Activated CD4-positive, CD25-positive, alpha-beta regulatory T cell treated with anti-CD3 and anti-CD28 coated beads, Interleukin-2, amount 50 U/mL, for 24 hours (primary cell): ENCODE results near the gene SHCBP1L.

Experiments used
- ATAC-seq, 2 donors: fragments of 150-1000 bp; cut with Tn5 transposase; one replicate each; pipeline ENCODE4 v1.10.0; 2021; ENCODE audit warnings: mild to moderate bottlenecking in 1 of 2, moderate library complexity in 1 of 2

Gene SHCBP1L

DNA sequence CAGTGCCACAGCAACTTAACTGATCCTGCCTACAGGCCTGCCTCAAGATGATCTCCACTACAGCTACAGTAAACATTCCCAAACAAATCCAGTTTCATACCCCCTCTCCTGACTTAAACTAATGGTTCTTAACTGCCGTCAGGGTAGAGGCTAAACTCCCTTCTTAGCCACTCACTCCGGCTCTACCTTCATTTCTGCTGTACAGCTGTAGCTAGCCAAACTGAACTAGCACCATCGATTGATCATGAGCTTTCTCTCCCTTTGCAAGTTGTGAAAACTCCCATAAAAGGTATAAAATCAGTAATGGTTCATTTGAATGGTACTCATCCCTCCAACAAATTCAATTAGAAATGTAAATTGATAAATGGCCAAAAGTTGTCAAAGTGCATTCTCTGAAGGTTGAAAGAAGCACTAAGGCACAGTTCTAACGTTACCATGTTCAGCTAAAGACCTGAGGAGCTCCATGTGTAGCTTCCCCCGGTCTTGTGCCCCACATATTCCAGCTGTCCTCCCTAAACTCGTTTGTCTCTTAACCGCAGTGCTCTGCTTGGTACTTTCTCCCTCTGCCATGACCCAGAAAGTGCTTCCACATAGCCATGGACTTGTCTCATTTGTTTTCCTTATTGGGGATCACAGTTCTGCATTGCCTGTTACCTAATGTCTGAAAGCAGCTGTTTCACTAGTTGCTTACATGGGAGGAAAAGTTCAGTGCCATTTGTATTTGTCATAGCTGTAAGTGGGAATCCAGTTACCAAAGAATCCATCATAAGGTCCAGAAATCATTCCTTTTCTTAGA is 64.0 kb downstream of the SHCBP1L start:
- ATAC-seq: no peak

DNA sequence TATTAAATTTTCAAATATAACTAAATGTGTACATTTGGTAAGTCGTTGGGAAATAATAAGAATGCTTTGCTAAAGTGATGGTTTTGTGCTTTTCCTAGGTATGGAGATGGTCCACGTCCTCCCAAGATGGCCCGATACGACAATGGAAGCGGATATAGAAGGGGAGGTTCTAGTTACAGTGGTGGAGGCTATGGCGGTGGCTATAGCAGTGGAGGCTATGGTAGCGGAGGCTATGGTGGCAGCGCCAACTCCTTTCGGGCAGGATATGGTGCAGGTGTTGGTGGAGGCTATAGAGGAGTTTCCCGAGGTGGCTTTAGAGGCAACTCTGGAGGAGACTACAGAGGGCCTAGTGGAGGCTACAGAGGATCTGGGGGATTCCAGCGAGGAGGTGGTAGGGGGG is 66.0 kb downstream of the SHCBP1L start:
- ATAC-seq: peak in 1 of 2 donors; percentile 13

DNA sequence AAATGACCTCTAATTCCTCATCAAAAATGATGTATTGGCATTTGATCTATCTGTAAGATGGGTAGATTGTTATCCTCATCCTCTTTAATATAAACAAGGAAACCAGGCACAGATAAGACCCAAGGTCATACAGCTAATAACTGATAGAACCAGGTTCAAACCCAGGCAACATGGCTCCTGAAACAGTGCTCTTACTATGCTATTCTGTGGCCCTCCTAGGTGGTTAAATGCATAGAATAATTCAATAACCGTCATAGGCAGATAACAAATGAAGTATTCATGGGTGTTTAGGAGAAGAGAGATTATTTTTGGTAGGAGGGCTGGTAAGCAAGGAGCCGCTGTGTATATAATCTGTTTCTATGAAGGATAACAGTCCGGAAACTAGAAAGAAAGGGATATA is 67.4 kb downstream of the SHCBP1L start:
- ATAC-seq: no peak

DNA sequence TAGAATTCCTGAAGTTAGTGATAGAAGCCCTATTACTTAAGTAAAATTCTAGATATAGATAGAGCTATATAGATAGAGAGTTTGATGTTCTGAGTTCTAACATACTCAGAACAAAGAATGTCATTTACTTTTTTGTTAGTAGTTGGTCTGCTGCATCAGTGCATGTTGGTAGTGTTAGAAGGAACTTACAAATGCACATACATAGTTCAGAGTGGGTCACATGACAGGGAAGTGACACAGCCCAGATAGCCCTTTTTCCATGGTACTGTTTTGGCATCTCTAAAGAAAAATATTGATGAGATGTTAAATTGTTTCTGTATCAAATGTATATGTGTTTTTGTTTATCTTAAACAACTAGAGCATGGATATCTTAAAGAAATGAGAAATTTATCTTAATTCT is 68.1 kb downstream of the SHCBP1L start:
- no peak for ATAC-seq

DNA sequence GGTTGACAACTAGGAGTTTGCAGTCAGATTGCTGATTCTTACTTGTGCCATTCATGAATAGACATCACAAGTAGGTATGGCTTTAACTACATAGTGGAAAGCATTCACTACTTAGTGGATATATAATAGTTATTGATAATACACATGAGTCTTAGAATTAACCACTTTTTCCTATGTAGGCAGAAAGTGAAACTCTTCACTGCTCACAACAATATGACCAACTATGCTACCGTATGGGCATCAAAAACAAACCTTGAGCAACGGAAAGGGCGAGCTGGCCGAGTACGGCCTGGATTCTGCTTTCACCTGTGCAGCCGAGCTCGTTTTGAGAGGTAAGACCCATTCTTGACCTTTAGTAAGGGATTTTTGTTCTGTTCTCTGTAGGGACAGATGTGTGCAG is 75.1 kb downstream of the SHCBP1L start:
- ATAC-seq: peak; percentile 51 to 65

DNA sequence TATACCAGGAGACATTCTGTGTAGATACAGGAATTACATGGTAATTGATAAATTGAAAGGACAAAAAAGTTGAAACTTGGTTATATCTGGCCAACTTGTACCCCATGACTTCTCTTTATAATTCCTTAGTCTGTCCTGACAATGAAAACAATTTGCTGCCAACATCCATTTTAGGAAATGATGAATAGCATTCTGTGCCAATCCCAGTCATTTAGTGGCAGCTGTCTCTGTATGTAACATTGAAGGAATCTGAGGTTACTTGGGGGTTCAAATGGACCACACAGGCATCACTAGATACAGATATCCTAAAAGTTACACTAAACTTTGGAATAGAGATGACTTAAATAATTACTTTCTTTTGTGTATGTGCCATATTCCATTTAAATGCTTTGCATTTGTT is 75.6 kb downstream of the SHCBP1L start:
- no peak for ATAC-seq

DNA sequence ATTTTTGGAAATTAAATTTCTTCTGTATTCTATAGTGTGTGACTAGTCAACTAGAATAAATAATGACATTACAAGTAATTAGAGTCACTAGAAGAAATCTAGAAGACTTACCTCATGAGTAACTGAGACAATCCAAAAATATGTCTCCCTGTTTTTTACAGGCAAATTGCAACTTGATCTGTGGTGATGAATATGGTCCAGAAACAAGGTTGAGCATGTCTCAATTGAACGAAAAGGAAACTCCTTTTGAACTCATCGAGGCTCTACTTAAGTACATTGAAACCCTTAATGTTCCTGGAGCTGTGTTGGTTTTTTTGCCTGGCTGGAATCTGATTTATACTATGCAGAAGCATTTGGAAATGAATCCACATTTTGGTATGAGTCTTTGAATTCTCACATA is 77.1 kb downstream of the SHCBP1L start:
- ATAC-seq: no peak

DNA sequence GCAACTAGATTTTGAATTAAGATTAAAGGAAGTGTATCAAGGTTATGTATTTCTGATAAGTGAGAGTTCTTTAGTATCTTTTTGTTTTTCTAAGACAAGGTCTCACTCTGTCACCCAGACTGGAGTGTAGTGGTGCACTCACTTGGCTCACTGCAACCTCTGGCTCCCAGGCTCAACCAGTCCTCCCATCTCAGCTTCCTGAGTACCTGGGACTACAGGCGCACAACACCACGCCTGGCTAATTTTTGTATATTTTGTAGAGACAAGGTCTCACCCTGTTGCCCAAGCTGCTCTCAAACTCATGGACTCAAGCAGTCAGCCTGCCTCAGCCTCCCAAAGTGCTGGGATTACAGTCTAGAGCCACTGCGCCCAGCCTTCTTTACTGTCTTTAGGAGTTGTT is 80.1 kb downstream of the SHCBP1L start:
- ATAC-seq: no peak

DNA sequence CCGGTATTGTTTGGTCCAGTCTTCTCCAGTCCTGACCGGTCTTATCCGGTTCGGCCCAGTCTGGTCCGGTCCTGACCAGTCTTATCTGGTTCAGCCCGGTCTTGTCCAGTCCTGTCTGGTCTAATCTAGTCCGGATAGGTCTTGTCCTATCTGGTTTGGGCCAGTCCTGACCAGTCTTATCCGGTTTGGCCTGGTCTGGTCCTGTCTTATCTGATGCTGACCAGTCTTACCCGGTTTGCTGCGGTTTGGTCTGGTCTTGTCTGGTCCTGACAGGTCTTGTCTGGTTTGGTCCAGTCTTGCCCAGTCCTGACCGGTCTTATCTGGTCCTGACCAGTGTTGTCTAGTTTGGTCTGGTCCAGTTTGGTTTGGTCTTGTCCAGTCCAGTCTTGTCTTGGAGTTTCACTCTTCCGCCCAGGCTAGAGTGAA is 83.7 kb downstream of the SHCBP1L start:
- ATAC-seq: peak in 1 of 2 donors; percentile 10

DNA sequence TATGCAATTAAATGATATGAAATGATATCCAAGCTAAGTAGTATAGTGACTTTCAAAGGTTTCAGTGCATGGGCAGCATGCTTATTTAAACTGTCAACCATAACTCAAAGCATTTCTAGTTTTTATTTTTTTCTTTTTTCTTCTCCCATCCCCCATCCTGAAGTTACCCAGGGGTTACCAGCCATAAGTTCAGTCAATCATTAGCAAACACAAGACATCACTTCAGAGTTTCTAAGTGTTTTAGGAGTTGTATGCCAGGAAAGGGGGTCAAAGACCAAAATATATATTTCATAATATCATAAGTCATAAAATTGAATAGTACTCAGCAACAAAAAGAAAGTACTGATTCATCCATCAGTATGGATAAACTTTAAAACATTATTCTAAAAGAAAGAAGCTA is 85.1 kb downstream of the SHCBP1L start:
- no peak for ATAC-seq

DNA sequence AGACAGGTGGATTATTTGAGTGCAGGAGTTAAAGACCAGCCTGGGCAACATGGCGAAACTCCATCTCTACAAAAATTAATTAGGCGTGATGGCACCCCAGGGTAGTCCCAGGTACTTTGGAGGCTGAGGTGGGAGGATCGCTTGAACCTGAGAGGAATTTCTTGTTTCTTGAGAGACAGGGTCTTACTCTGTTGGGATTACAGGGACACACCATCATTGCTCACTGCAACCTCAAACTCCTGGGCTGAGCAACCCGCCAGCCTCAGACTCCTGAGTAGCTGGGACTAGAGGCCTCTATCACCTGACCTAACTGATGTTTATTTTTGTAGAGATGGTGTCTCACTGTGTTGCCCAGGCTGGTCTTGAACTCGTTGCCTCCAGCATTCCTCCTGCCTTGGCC is 89.0 kb downstream of the SHCBP1L start:
- no peak for ATAC-seq

DNA sequence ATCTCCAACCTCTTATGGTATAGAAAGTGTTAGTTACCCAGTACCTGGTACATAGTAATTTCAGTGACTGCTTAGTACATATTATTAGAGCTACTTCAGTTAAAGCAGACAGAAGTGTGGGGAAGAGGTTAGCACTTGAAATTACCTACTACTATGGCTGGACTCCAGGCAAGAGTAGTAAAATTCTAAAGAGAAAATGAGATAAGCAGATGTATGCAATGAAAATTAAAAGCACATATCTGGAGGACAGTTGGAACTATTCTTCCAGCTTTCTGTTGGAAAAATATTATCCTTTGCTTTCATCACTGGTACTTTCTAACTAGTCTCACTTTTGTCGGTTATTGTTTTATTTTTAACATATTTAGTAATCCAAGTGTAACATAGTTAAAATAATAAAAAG is 90.1 kb downstream of the SHCBP1L start:
- ATAC-seq: no peak

DNA sequence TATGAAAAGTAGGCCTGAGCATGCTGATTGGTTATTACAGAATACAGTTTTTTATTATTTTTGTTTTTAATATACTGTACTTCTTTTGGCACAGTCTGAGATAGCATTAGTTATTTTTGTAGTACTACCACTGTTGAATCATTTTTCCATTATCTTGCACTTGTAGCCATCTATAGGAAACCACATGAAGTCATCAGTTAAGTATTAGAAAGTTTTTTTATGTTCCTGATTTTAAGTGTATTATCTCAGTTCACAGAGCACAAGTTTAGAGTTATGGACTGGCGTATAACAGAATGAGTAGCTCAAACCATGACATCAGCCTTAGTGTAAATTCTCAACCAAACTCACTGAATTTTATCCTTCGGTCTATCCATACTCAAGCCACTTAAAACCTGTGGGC is 91.0 kb downstream of the SHCBP1L start:
- peak; percentile 90 to 91 for ATAC-seq

DNA sequence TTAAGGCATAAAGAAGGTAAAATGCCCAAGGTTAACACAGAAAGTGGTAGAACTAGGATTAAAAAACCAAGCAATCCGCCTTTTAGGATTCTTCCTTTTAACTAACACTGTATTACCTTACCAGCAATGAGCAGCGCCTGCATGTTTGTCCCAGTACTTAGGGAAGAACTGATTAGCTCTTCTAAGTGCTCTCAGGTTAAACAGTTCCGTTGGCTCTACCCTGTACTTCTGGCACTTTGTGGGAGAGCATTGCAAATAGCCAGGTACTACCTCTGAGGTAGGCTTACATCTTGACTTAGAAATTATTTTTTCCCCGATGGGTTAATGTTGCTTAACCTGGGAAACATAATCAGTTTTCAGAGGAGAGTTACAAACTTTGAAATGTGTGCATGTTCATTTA is 92.3 kb downstream of the SHCBP1L start:
- ATAC-seq: no peak

DNA sequence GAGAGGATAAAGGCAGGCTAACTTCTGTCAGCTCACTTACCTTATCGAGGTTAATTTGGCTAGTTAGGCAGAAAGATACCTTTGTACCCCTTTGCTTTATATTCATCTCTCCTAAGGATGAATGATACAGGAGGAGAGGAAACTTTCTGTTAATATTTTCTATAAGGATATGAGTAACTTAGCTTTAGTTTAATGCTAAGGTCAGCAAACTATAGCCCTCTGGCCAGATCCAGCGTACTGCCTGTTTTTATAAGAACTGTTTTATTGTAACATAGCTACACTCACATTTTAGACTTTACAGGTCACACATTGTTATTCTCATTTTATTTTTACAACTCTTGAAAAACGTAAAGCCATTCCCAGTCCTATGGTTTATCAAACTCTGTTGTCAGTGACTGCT is 95.8 kb downstream of the SHCBP1L start:
- ATAC-seq: no peak

DNA sequence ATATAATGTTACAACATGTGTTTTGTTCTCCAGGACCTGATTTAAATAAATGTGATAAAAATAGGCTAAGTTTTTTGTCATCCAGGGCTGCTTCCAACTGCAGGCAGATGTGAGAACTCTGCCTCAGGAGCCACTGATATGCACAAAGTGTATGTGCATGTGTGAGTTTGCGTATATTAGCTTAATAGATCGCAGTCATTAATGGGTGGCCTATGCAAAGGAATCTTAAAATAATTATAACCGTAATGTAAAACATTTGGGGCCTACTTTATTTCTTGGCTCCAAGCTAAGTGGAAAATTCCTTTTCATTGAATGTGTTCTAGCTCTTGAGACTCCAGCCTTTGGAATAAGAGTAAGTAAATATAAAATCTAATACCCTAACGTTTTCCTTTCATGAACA is 97.1 kb downstream of the SHCBP1L start:
- no peak for ATAC-seq

DNA sequence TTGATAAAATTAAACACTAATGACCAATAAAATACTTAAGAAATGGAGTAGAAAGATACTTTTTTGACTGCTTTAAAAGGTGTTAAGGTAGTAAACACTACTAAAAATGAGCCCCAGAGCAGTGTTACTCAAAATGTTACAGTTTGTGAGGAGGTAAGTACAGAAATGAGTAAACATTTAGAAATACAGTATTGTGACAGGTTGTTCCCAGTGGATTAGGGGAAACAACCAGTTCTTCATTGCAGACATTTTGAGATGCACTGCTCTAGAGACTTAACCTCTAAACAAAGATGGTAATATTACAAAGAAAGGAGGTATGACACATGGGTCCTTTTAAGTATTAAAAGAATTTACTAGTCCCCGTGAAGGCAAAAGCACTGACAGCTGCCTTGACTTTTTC is 101.1 kb downstream of the SHCBP1L start:
- peak; percentile 32 to 63 for ATAC-seq

DNA sequence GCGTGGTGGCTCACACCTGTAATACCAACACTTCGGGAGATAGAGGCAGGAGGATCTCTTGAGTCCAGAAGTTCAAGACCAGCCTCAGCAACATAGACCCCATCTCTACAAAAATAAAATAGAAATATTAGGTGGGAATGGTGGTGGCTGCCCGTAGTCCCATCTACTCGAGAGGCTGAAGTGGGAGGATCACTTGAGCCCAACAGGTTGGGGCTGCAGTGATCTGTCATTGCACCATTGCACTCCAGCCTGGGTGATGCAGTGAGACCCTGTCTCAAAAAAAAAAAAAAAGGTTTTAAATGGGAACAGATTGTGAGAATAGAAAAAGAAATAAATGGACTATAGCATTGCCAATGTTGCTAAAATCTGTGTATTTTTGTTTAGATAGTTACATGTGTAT is 102.6 kb downstream of the SHCBP1L start:
- ATAC-seq: no peak
